Common myeloid progenitor, CD34-positive (primary cell): ENCODE data around the gene RTN4RL1.
A peak's percentile ranks its signal among the peaks of the same experiment; 100 is the strongest.
"Not testable (repeated sequence)": the region's sequence is repeated elsewhere in the genome, so short reads cannot be mapped to it uniquely, and the experiment has no call there.

Experiments
- CTCF ChIA-PET: fragments of 350-600 bp; sonication (Branson Sonifier 250); formaldehyde crosslinking; loops from one replicate; lab custom pipeline; 2021; ENCODE audit warnings: antibody characterized with exemption; lab: Charles Lee
- POLR2A ChIA-PET: fragments of 350-600 bp; sonication (Branson Sonifier 250); formaldehyde crosslinking; loops from one replicate; lab custom pipeline; 2021; ENCODE audit warnings: antibody characterized with exemption; lab: Charles Lee
- DNase-seq, 3 donors: peaks; one replicate each; pipeline versions ENCODE4 v3.0.0 to v3.0.0-alpha.2; 2013
- H3K27ac ChIP-seq, 2 experiments: 1 replicate in 1 of 2; 2 replicates in 1 of 2; pipeline ENCODE4 v1.7.0; 2013; ENCODE audit warnings: inconsistent platforms in 2 of 2, low read length in 2 of 2, mild to moderate bottlenecking in 2 of 2, low read depth in 1 of 2, moderate library complexity in 1 of 2; ENCODE audit not compliant: severe bottlenecking in 2 of 2, insufficient read depth in 1 of 2, poor library complexity in 1 of 2
- H3K27me3 ChIP-seq, 5 experiments: replicated peaks in 2 of 5; 1 replicate in 3 of 5; 2 replicates in 2 of 5; pipeline versions ENCODE4 v1.6.1 to v1.7.0; 2013; ENCODE audit warnings: low read length in 4 of 5, mild to moderate bottlenecking in 2 of 5, moderate library complexity in 2 of 5, inconsistent platforms in 1 of 5; ENCODE audit not compliant: insufficient read depth in 5 of 5, control insufficient read depth in 4 of 5
- H3K36me3 ChIP-seq, 4 experiments: 1 replicate in 2 of 4; 2 replicates in 2 of 4; pipeline versions ENCODE4 v1.6.1 to v1.7.0; 2013; ENCODE audit warnings: low read length in 3 of 4, control low read depth in 1 of 4, mild to moderate bottlenecking in 1 of 4; ENCODE audit not compliant: control insufficient read depth in 4 of 4, insufficient read depth in 4 of 4
- H3K4me1 ChIP-seq, 4 experiments: 1 replicate in 3 of 4; 2 replicates in 1 of 4; pipeline versions ENCODE4 v1.6.1 to v1.7.1; 2013; ENCODE audit warnings: low read length in 3 of 4, mild to moderate bottlenecking in 3 of 4, control low read depth in 1 of 4, inconsistent platforms in 1 of 4, moderate library complexity in 1 of 4; ENCODE audit not compliant: control insufficient read depth in 4 of 4, insufficient read depth in 4 of 4; ENCODE audit errors: control extremely low read depth in 1 of 4
- H3K4me3 ChIP-seq, 7 experiments: 1 replicate in 4 of 7; 2 replicates in 3 of 7; pipeline versions ENCODE4 v1.5.1 to v1.7.0; 2013; ENCODE audit warnings: mild to moderate bottlenecking in 7 of 7, low read length in 6 of 7, moderate library complexity in 6 of 7, inconsistent platforms in 2 of 7, low read depth in 2 of 7, control low read depth in 1 of 7; ENCODE audit not compliant: insufficient read depth in 4 of 7, control insufficient read depth in 1 of 7; ENCODE audit errors: extremely low read depth in 1 of 7
- H3K9me3 ChIP-seq, 5 experiments: 1 replicate in 4 of 5; 2 replicates in 1 of 5; pipeline versions ENCODE4 v1.6.1 to v1.7.1; 2013; ENCODE audit warnings: low read length in 4 of 5, mild to moderate bottlenecking in 2 of 5, inconsistent platforms in 1 of 5, low read depth in 1 of 5, moderate library complexity in 1 of 5; ENCODE audit not compliant: control insufficient read depth in 4 of 5, insufficient read depth in 2 of 5; ENCODE audit errors: control extremely low read depth in 1 of 5
- whole genome bisulfite sequencing: methylation state at CpG from one replicate; pipeline ENCODE4 v1.1.5; 2013; ENCODE audit not compliant: insufficient coverage; 5-methylcytosine and 5-hydroxymethylcytosine counted together

The RTN4RL1 gene

DNA sequence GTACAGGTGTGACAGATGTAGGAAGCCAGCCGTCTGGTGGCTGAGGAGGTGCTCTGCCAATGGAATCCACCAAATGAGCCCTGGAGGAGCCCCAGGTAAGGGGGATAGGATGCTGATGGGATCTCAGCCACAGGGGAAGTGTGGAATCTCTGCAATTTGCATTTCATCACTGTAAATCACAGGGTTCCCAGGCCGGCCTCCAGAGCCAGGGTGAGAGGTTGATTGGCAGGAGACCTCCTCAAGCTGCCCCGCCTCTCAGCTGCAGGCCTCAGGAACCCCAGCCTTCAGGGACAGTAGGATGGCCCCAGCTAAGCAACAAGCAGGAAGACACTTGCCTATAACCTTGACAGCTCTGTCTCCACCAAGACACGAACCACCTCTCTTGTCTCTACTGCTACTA lies 39.4 kb downstream of the RTN4RL1 start:
- no peak overlapping the region for H3K4me3 ChIP-seq
- peaks cover 0 to 4% (median 0%) of the 10 kb centered on the region in 5 experiments for H3K27me3 ChIP-seq
- WGBS, result 100% methylated on average over 2 of the region's 4 CpGs
- CTCF ChIA-PET, result no interaction called here
- H3K9me3 ChIP-seq, result no peaks in the 10 kb centered on the region
- no peak for DNase-seq
- H3K4me1 ChIP-seq, result no peaks in the 10 kb centered on the region
- POLR2A ChIA-PET, result no interaction called here
- H3K36me3 ChIP-seq, result no peaks in the 10 kb centered on the region
- H3K27ac ChIP-seq, result no peak overlapping the region

DNA sequence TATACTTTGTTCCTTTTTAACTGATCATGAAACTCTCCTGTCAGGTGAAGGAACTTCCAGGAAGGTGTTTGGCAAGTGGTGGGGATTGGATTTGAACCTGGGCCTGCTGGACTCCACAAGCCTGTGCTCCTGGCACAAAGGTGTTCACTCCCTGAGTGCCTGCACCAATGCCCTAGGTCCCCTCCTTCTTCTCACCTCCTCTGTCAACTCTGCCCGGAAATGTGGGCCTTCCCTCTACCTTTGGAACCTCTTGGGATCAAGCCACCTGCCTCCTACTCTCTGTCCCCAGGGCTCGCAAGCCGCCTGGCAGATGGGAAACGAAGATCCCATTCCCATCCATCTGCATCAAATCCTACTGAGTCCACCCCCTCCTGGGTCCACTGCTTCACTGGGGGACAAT lies 40.0 kb downstream of the RTN4RL1 start:
- Histone ChIP-seq H3K27me3 (peaks cover 0 to 4% (median 0%) of the 10 kb centered on the region in 5 experiments), H3K27ac (no peak overlapping the region), H3K36me3 (no peaks in the 10 kb centered on the region), H3K4me3 (no peak overlapping the region), H3K9me3 (no peaks in the 10 kb centered on the region), H3K4me1 (no peaks in the 10 kb centered on the region)
- ChIA-PET CTCF (no interaction called here), POLR2A (interaction anchor here (0.7 kb wide), 1 partner anchor 43 kb away, joined by 3 read pairs; no protein-coding TSS in a partner anchor)
- WGBS, result no CpG with 5 or more reads among the region's 4 CpGs
- DNase-seq, result no peak

DNA sequence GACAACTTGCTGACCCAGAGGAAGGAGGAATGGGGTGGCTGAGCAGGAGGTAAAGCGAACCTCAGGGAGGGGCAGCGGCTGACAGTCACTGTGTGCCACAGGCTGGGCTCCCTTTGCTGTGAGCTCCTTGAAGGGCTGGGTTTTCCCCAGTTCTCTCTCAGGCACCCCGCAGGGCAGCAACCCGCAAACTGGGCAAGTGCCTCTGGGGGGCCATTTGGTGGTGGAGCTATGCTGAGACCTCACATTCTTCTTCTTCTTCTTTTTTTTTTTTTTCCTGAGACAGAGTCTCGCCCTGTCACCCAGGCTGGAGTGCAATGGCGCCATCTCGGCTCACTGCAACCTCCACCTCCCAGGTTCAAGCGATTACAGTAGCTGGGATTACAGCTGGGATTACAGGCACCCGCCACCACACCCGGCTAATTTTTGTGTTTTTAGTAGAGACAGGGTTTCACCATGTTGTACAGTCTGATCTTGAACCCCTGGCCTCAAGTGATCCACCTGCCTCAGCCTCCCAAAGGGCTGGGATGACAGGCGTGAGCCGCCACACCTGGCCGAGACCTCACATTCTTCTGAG lies 42.3 kb downstream of the RTN4RL1 start:
- WGBS, result 100% methylated on average over 6 of the region's 13 CpGs
- not testable (repeated sequence) for H3K9me3 ChIP-seq, H3K4me1 ChIP-seq, H3K27ac ChIP-seq, H3K4me3 ChIP-seq, H3K36me3 ChIP-seq
- H3K27me3 ChIP-seq, result peaks cover 0 to 12% (median 8%) of the 10 kb centered on the region in 5 experiments
- CTCF ChIA-PET, result interaction anchor here (1.0 to 1.7 kb wide), 2 partner anchors 10 to 74 kb away, joined by 3 to 5 read pairs; no protein-coding TSS in a partner anchor
- POLR2A ChIA-PET, result interaction anchor here (0.6 kb wide), 1 partner anchor 15 kb away, joined by 6 read pairs; no protein-coding TSS in a partner anchor
- peak in 2 of 3 donors; percentile 45 to 46 for DNase-seq

DNA sequence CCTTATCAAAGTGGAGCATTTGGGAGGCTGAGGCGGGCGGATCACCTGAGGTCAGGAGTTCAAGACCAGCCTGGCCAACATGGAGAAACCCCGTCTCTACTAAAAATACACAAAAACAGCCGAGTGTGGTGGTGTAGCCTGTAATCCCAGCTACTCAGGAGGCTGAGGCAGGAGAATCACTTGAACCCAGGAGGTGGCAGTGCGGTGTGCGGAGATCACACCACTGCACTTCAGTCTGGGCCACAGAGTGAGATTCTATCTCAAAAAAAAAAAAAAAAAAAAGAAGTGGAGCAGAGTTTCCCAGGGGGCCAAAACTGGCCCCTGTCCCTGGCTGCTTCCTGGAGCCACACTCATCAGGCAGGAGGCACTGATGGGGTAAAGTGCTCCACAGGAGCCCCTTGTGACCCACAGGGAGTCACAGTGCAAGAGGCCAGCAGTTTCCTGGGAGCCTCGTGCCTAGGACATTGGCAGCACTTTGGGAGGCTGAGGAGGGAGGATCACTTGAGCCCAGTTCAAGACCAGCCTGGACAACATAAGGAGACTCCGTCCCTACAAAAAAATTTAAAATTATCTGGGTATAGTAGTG lies 44.4 kb downstream of the RTN4RL1 start:
- CTCF ChIA-PET, result interaction anchor here (0.9 to 1.5 kb wide), 2 partner anchors 21 to 48 kb away, joined by 3 read pairs; no protein-coding TSS in a partner anchor
- no peak overlapping the region for H3K27ac ChIP-seq
- WGBS, result 100% methylated on average over 1 of the region's 8 CpGs
- peaks cover 0 to 32% (median 15%) of the 10 kb centered on the region in 5 experiments for H3K27me3 ChIP-seq
- no peak overlapping the region for H3K4me3 ChIP-seq
- DNase-seq, result no peak
- H3K9me3 ChIP-seq, result no peaks in the 10 kb centered on the region
- POLR2A ChIA-PET, result interaction anchor here (0.7 kb wide), 1 partner anchor 404 kb away, joined by 4 read pairs; no protein-coding TSS in a partner anchor
- no peaks in the 10 kb centered on the region for H3K36me3 ChIP-seq
- peaks cover 0 to 2% (median 0%) of the 10 kb centered on the region in 4 experiments for H3K4me1 ChIP-seq

DNA sequence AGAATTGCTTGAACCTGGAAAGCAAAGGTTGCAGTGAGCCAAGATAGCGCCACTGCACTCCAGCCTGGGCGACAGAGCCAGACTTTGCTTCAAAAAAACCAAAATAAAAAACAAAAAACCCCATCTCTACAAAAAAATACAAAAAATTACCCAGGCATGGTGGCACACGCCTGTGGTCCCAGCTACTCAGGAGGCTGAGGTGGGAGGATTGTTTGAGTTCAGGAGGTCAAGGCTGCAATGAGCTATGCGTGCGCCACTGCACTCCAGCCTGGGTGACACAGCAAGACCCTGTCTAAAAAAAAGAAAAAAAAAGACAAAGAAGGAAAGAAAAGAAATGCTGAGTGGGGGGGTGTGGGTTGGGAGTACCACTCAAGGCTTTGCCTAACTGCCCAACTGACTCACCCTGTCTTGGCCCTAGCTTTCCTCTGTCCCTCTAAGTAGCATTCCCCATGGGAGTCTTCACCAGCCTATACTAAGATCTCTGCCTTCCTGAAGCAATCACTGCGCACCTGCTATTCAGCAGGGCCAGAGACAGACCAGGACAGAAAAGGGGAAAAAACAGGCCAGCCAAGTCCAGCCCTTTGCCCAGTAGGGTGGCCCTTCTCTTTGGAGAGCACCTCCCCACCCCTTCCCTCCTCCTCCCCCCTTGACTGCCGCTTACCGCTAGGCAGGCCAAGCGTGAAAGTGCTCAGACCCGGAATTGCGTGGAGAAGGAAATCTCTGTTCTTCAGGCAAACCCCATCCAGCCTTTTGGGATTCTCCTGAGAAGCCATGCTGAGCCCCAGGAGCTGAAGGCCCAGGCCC lies 45.8 kb downstream of the RTN4RL1 start:
- WGBS, result 98% methylated on average over 8 of the region's 11 CpGs
- no peak overlapping the region for H3K27ac ChIP-seq
- H3K9me3 ChIP-seq, result no peaks in the 10 kb centered on the region
- peaks cover 0 to 2% (median 0%) of the 10 kb centered on the region in 4 experiments for H3K4me1 ChIP-seq
- ChIA-PET POLR2A (no interaction called here), CTCF (interaction anchor here (0.6 kb wide), 1 partner anchor 108 kb away, joined by 3 read pairs; no protein-coding TSS in a partner anchor)
- no peak for DNase-seq
- H3K36me3 ChIP-seq, result no peaks in the 10 kb centered on the region
- H3K4me3 ChIP-seq, result no peak overlapping the region
- H3K27me3 ChIP-seq, result peaks cover 0 to 39% (median 15%) of the 10 kb centered on the region in 5 experiments

DNA sequence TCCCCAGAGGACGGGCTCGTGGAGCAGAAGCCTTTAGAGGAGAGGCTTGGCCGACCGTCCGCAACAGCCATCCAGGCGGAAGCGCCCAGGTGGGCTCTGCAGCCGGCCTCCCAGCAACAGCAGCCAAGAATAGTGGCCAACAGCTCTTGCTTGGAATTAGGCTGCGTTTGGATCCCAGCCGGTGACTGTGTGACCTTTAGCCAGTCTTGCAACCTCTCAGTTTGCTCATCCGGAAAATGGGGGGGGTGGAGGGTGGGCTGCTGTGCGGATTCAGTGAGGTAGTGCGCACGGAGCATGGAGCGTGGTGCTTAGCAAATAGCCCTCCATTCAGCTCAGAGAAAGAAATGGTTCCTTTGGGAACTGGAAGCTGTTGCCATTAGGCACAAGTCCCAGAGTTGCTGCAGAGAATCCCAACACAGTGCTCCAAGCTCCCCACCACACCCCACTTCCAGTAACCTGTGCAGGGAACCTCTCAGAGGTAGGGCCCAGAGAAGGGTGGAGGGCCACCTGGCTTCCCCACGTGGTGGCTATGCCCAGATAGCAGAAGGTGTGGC lies 46.7 kb downstream of the RTN4RL1 start:
- WGBS, result 97% methylated on average over 13 of the region's 16 CpGs
- DNase-seq, result no peak
- H3K9me3 ChIP-seq, result no peaks in the 10 kb centered on the region
- H3K27me3 ChIP-seq, result peaks cover 0 to 39% (median 15%) of the 10 kb centered on the region in 5 experiments
- H3K4me3 ChIP-seq, result no peak overlapping the region
- H3K27ac ChIP-seq, result no peak overlapping the region
- POLR2A ChIA-PET, result interaction anchor here (0.7 kb wide), 1 partner anchor 12 kb away, joined by 3 read pairs; no protein-coding TSS in a partner anchor
- no peaks in the 10 kb centered on the region for H3K36me3 ChIP-seq
- CTCF ChIA-PET, result no interaction called here
- H3K4me1 ChIP-seq, result peaks cover 0 to 2% (median 0%) of the 10 kb centered on the region in 4 experiments
